Loucy (cell line): ENCODE measurements around the gene HTD2.

Experiments
- EZH2phosphoT487 ChIP-seq: fragments of 200-600 bp; IDR thresholded peaks from 2 replicates; pipeline ENCODE4 v1.6.1; 2018; ENCODE audit warnings: antibody characterized with exemption, mild to moderate bottlenecking, moderate library complexity, borderline replicate concordance
- TF ChIP-seq, protein P1 (sequence below): fragments of 200-600 bp; sonication (generic); conservative IDR thresholded peaks from 2 replicates; pipeline ENCODE4 v1.5.1; 2014; ENCODE audit warnings: mild to moderate bottlenecking, antibody characterized with exemption, low read length

- TF ChIP-seq, protein P1, sequence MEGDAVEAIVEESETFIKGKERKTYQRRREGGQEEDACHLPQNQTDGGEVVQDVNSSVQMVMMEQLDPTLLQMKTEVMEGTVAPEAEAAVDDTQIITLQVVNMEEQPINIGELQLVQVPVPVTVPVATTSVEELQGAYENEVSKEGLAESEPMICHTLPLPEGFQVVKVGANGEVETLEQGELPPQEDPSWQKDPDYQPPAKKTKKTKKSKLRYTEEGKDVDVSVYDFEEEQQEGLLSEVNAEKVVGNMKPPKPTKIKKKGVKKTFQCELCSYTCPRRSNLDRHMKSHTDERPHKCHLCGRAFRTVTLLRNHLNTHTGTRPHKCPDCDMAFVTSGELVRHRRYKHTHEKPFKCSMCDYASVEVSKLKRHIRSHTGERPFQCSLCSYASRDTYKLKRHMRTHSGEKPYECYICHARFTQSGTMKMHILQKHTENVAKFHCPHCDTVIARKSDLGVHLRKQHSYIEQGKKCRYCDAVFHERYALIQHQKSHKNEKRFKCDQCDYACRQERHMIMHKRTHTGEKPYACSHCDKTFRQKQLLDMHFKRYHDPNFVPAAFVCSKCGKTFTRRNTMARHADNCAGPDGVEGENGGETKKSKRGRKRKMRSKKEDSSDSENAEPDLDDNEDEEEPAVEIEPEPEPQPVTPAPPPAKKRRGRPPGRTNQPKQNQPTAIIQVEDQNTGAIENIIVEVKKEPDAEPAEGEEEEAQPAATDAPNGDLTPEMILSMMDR: no peak
- no peak for TF ChIP-seq EZH2phosphoT487
These were observed 11.5 kb downstream of the HTD2 start for GRCh38 chr3:58317811-58318210.
